HepG2 (cell line): ENCODE data around the gene NSD1. TPM values are rescaled to one million over a fixed set of nuclear protein-coding genes. Genes with fewer than 3 reads are reported as not detected.
A peak's percentile ranks its signal among the peaks of the same experiment; 100 is the strongest.

Experiments used
- ATAC-seq: fragments of 200-7000 bp; cut with Tn5 transposase; 3 replicates; pipeline ENCODE4 v1.9.1; 2020; ENCODE audit warnings: mild to moderate bottlenecking, moderate library complexity
- BruUV-seq: library from RNA; stranded (reverse); fragments of 400-500 nt; replicated peaks from 2 replicates; lab custom pipeline; 2021; lab: Mats Ljungman, UMichigan
- CTCF ChIA-PET: fragments of 300-600 bp; formaldehyde crosslinking; extraction: SDS; loops from one replicate; lab custom pipeline; 2021; ENCODE audit warnings: low total read pairs, inconsistent platforms, low intra/inter-chr PET ratio; lab: Yijun Ruan, JAX
- POLR2A ChIA-PET: fragments of 350-600 bp; sonication (Branson Sonifier 250); formaldehyde crosslinking; loops from one replicate; lab custom pipeline; 2020; ENCODE audit warnings: antibody characterized with exemption, inconsistent platforms; lab: Yijun Ruan, JAX
- DNase-seq: peaks from one replicate; pipeline ENCODE4 v3.0.0-alpha.2; 2015; ENCODE audit warnings: low spot score
- FAIRE-seq: peaks from 3 replicates; lab custom pipeline; 2011; peaks lifted over from hg19 to GRCh38; lab: Jason Lieb, UNC
- H2AFZ ChIP-seq: one replicate; pipeline ENCODE4 v1.6.1; 2011; ENCODE audit warnings: low read length, inconsistent platforms
- H3K27ac ChIP-seq: fragments of 300-600 bp; 3 replicates; pipeline ENCODE4 v1.8.0; 2011; ENCODE audit warnings: mixed run types, mild to moderate bottlenecking, mixed read lengths, low read length, inconsistent platforms; ENCODE audit not compliant: insufficient read depth; ENCODE audit errors: extremely low read length
- H3K27me3 ChIP-seq, 2 experiments: fragments of 200-600 bp in 1 of 2; 2 replicates in 1 of 2; 3 replicates in 1 of 2; pipeline versions ENCODE4 v1.6.0 to v1.8.0; 2011; ENCODE audit warnings: low read length in 2 of 2, mild to moderate bottlenecking in 2 of 2, moderate library complexity in 2 of 2, inconsistent platforms in 1 of 2; ENCODE audit not compliant: insufficient read depth in 2 of 2, control insufficient read depth in 1 of 2
- H3K36me3 ChIP-seq, 2 experiments: fragments of 200-600 bp in 1 of 2; replicated peaks in 1 of 2; 2 replicates in 1 of 2; 3 replicates in 1 of 2; pipeline versions ENCODE4 v1.5.1 to v1.8.0; 2011; ENCODE audit warnings: low read length in 2 of 2, inconsistent platforms in 1 of 2; ENCODE audit not compliant: insufficient read depth in 2 of 2, control insufficient read depth in 1 of 2
- H3K4me1 ChIP-seq: 2 replicates; pipeline ENCODE4 v1.5.1; 2012; ENCODE audit warnings: low read length, inconsistent platforms; ENCODE audit not compliant: insufficient read depth
- H3K4me2 ChIP-seq: 2 replicates; pipeline ENCODE4 v1.6.0; 2011; ENCODE audit warnings: low read depth, low read length, inconsistent platforms
- H3K4me3 ChIP-seq, 3 experiments: fragments of 200-600 bp in 1 of 3; sonication (generic), shearing (Covaris generic) in 1 of 3; replicated peaks in 1 of 3; 2 replicates each; pipeline ENCODE4 v1.5.1; 2011 to 2016; ENCODE audit warnings: low read length in 3 of 3, inconsistent platforms in 2 of 3, low read depth in 2 of 3, mild to moderate bottlenecking in 2 of 3, control low read depth in 1 of 3, mixed read lengths in 1 of 3; ENCODE audit not compliant: insufficient read depth in 1 of 3
- H3K79me2 ChIP-seq: one replicate; pipeline ENCODE4 v1.6.1; 2011; ENCODE audit warnings: low read length, inconsistent platforms; ENCODE audit not compliant: insufficient read depth
- H3K9ac ChIP-seq: 2 replicates; pipeline ENCODE4 v1.6.0; 2011; ENCODE audit warnings: mild to moderate bottlenecking, low read depth, low read length, inconsistent platforms; ENCODE audit not compliant: insufficient read depth
- H3K9me3 ChIP-seq: 2 replicates; pipeline ENCODE4 v1.5.1; 2012; ENCODE audit warnings: mild to moderate bottlenecking, low read length
- H4K20me1 ChIP-seq: 2 replicates; pipeline ENCODE4 v1.6.0; 2011; ENCODE audit warnings: inconsistent platforms, mild to moderate bottlenecking, low read length, moderate library complexity; ENCODE audit not compliant: insufficient read depth
- AGO2 ChIP-seq: fragments of 200-400 bp; formaldehyde crosslinking; optimal IDR thresholded peaks from 2 replicates; pipeline ENCODE3; 2017; ENCODE audit warnings: mild to moderate bottlenecking, low read depth, low read length, moderate library complexity
- DNMT3B ChIP-seq: conservative IDR thresholded peaks from 2 replicates; pipeline ENCODE4 v1.6.1; 2016; ENCODE audit warnings: missing biosample characterization, control low read depth
- PCBP1 ChIP-seq: fragments of 200-400 bp; formaldehyde crosslinking; IDR thresholded peaks from 2 replicates; pipeline ENCODE4 v1.6.1; 2017; ENCODE audit warnings: mild to moderate bottlenecking, low read depth, low read length, borderline replicate concordance
- RBFOX2 ChIP-seq: fragments of 200-400 bp; formaldehyde crosslinking; IDR thresholded peaks from 2 replicates; pipeline ENCODE4 v1.6.1; 2017; ENCODE audit warnings: low read depth, mild to moderate bottlenecking, low read length
- SPEN ChIP-seq: sonication (generic); formaldehyde crosslinking; IDR thresholded peaks from 2 replicates; pipeline ENCODE4 v1.5.1; 2020; ENCODE audit warnings: low read depth, mild to moderate bottlenecking, missing genetic modification reagents
- ZEB1 ChIP-seq: IDR thresholded peaks from 2 replicates; pipeline ENCODE4 v1.6.1; 2012; ENCODE audit warnings: mild to moderate bottlenecking, low read depth, inconsistent platforms; ENCODE audit not compliant: insufficient replicate concordance
- ZNF564 ChIP-seq: sonication (generic); formaldehyde crosslinking; IDR thresholded peaks from 2 replicates; pipeline ENCODE4 v1.8.1; 2023; ENCODE audit warnings: mild to moderate bottlenecking, missing genetic modification reagents
- WGBS: methylation state at CpG from one replicate; pipeline ENCODE4 v1.1.6; 2017; ENCODE audit warnings: low lambda C conversion rate; 5-methylcytosine and 5-hydroxymethylcytosine counted together
- in situ Hi-C: cut with HindIII; loops from 2 replicates; pipeline ENCODE4 v1.10.0; 2017; ENCODE audit warnings: low pct_unique_long_range_greater_than_20kb; ENCODE audit not compliant: extremely low pct_ligation_motif_present
- intact Hi-C: fragments of 100-400 bp; cut with micrococcal nuclease; formaldehyde crosslinking; loops from one replicate; pipeline ENCODE4 v1.10.0; 2022; ENCODE audit not compliant: unreplicated experiment
- polyA plus RNA-seq, 8 experiments: library from polyadenylated mRNA; depleted of rRNA in 3 of 8; stranded (reverse) in 7 of 8; unstranded in 1 of 8; fragments of >200 nt; fragmentation: Illumina TruSeq in 4 of 8; extraction: Trizol in 4 of 8; gene quantifications; 2 replicates each; pipeline versions ENCODE4 v1.2.1 to v1.2.3, GENCODE V29; 2011 to 2016; ENCODE audit warnings: low read depth in 4 of 8, missing spikeins in 1 of 8, mixed read lengths in 1 of 8; ENCODE audit not compliant: insufficient read depth in 1 of 8
- total RNA-seq, 5 experiments: library from RNA; depleted of rRNA; stranded (reverse); fragments of >200 nt; fragmentation: Illumina TruSeq; extraction: Trizol; gene quantifications; 2 replicates each; pipeline ENCODE4 v1.2.3, GENCODE V29; 2016; ENCODE audit warnings: low read depth in 1 of 5

Gene NSD1
- total and polyA plus RNA-seq, 2 of the 13 experiments (the other 11 are each of a cell fraction or from before 2014, with no cell fraction given) = 0.01 to 0.09 TPM

DNA sequence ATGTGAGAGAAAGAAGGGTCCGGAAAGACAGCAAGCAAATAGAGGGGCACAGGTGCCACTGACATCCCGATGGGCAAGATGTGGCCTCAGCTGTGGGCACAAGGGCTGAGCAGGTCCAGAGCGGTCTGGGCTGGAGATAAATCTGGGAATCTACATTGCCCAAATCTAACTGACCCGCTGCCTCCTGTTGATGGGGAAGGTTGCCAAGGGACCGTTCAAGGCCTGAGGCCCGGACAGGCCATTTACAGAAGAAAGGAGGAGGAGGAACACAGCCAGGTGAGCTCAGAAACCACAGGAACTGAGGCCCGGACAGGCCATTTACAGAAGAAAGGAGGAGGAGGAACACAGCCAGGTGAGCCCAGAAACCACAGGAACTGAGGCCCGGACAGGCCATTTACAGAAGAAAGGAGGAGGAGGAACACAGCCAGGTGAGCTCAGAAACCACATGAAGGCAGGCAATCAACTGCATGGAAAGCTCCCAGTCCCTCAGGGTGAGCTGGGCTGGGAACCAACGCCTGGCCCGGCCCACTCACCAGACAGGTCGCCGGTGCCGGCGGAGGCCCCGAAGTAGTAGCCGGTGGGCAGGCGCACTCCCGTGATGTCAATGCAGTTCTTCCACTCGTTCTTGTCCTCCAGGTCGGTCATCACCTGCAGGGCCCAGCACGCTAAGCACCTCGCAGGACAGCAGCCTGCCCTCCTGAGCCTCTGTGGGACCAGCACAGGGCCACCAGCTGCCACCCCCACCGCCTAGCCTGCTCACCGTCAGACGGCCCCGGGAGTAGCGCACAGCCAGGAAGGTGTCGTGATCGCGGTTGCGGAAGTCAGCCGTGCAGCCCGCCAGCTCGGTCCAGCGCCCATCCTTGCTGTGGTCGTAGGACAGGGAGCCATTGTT lies 203.3 kb downstream of the NSD1 start:
- peaks cover 42 to 84% of the 10 kb centered on the region in 2 experiments for H3K36me3 ChIP-seq
- no peak overlapping the region for H3K27ac ChIP-seq
- DNase-seq = no peak
- ChIA-PET CTCF (interaction anchor here (1.2 to 2.9 kb wide), 4 partner anchors 19 to 223 kb away, joined by 3 to 38 read pairs (median 6); no protein-coding TSS in a partner anchor), POLR2A (interaction anchor here (1.0 kb wide), 2 partner anchors 11 to 13 kb away, joined by 3 read pairs; no protein-coding TSS in a partner anchor)
- intact Hi-C loops = loop anchor here (1.0 to 2.0 kb wide), 2 partner anchors 19 to 24 kb away; no protein-coding TSS in a partner anchor
- H3K4me3 ChIP-seq = no peak overlapping the region
- H3K79me2 ChIP-seq = peaks cover 13% of the 10 kb centered on the region
- TF ChIP-seq AGO2 = peak; percentile 68
- 0 out of 2 replicates have a peak, but pooled peaks have one; percentile 45 for TF ChIP-seq RBFOX2
- TF ChIP-seq PCBP1 = no peak
- H2AFZ ChIP-seq = no peak overlapping the region
- in situ Hi-C loops = no loop called here
- no peaks in the 10 kb centered on the region for H3K9me3 ChIP-seq
- H3K9ac ChIP-seq = no peak overlapping the region
- H3K27me3 ChIP-seq = no peaks in the 10 kb centered on the region
- no peak for ATAC-seq
- no TSS peak for BruUV-seq
- no peak for FAIRE-seq
- 0 out of 2 replicates have a peak, but pooled peaks cover 3% of the 10 kb centered on the region for H4K20me1 ChIP-seq
- 99% methylated on average over 20 of the region's 36 CpGs for WGBS
- no peaks in the 10 kb centered on the region for H3K4me1 ChIP-seq
- H3K4me2 ChIP-seq = no peak overlapping the region

DNA sequence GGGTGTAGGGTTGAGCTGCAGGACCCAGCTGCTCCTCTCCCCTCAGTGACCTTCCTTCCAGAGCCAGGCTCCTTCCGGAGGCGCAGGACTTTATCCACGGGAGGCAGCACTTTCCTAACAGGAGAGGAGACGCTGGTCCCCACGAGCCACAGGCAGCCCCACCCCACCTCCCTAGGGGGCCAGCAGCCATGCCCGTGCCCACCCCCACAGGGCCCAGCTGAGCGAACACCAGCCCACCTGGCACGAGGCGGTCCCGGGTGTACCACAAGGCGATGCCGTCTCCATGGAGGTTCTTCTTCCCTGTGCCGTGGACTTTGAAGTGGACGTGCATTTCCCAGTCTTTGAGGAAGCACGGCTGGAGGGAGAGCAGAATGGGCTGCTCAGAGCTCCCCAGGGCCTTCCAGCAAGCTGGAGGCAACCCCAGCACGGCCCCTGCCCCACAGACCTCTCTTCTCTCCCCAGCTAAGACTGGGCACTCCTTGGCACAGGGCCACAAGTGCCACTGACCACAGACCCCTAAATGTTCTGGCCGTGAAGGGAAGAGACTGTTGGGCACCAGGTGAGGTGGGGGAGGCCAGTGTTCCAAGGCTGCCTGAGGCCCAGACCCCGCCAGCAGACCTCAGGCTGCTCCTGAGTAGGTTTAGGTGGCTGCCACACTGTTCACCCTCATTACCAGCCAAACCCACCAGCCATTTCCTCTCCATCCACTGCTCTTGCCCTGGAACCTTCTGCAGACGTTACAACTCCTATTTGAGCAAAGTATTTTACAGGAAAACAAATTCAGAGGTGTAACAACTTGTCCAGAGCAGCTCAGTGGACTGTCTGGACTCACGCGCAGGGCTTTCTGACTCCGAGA lies 204.9 kb downstream of the NSD1 start:
- Histone ChIP-seq H3K9ac (no peak overlapping the region), H3K27me3 (no peaks in the 10 kb centered on the region), H3K4me1 (no peaks in the 10 kb centered on the region), H3K4me2 (no peak overlapping the region), H3K27ac (no peak overlapping the region), H3K79me2 (peaks cover 22% of the 10 kb centered on the region), H3K4me3 (no peak overlapping the region), H3K9me3 (no peaks in the 10 kb centered on the region), H2AFZ (no peak overlapping the region), H3K36me3 (peaks cover 32 to 72% of the 10 kb centered on the region in 2 experiments), H4K20me1 (0 out of 2 replicates have a peak, but pooled peaks cover 3% of the 10 kb centered on the region)
- ChIA-PET CTCF (interaction anchor here (1.1 kb wide), 1 partner anchor 21 kb away, joined by 4 read pairs; no protein-coding TSS in a partner anchor), POLR2A (interaction anchor here (1.0 kb wide), 1 partner anchor 40 kb away, joined by 3 read pairs; no protein-coding TSS in a partner anchor)
- in situ Hi-C loops (no loop called here), intact Hi-C loops (no loop called here)
- FAIRE-seq (no peak), ATAC-seq (no peak), DNase-seq (no peak)
- BruUV-seq = no TSS peak
- 98% methylated on average over 8 of the region's 22 CpGs for WGBS
- TF ChIP-seq ZEB1 (no peak), AGO2 (peak; percentile 43), SPEN (no peak), DNMT3B (CRISPR knock-in tag) (no peak), ZNF564 (CRISPR knock-in tag) (no peak)
